ENCODE results near the gene CBX4.
"Not testable (repeated sequence)": the region's sequence is repeated elsewhere in the genome, so short reads cannot be mapped to it uniquely, and the experiment has no call there.

The CBX4 gene

GRCh38 chr17:79859676-79860615, 20.7 kb upstream of the CBX4 start:
- no peak for DNase-seq (ENCODE audit: low spot score)

GRCh38 chr17:79857095-79857494, 17.9 kb upstream of the CBX4 start:
- no peak for DNase-seq (ENCODE audit: low spot score)

- DNase-seq (ENCODE audit: low spot score), result no peak
Observed at GRCh38 chr17:79855331-79856124, 16.3 kb upstream of the CBX4 start.

- DNase-seq (ENCODE audit: low spot score), result no peak
Observed at GRCh38 chr17:79854080-79855060, 15.1 kb upstream of the CBX4 start.

GRCh38 chr17:79853168-79853567, 13.9 kb upstream of the CBX4 start:
- not testable (repeated sequence) for DNase-seq (ENCODE audit: low spot score)

- DNase-seq (ENCODE audit: low spot score), result no peak
Observed at GRCh38 chr17:79852748-79853147, 13.5 kb upstream of the CBX4 start.

GRCh38 chr17:79851461-79851817, 12.2 kb upstream of the CBX4 start:
- no peak for DNase-seq (ENCODE audit: low spot score)

GRCh38 chr17:79850571-79851460, 11.6 kb upstream of the CBX4 start:
- DNase-seq (ENCODE audit: low spot score), result no peak

GRCh38 chr17:79849953-79850352, 10.7 kb upstream of the CBX4 start:
- no peak for DNase-seq (ENCODE audit: low spot score)

GRCh38 chr17:79848370-79848766, 9.1 kb upstream of the CBX4 start:
- no peak for DNase-seq (ENCODE audit: low spot score)

- no peak for DNase-seq (ENCODE audit: low spot score)
Observed at GRCh38 chr17:79847698-79848369, 8.6 kb upstream of the CBX4 start.

- DNase-seq (ENCODE audit: low spot score), result no peak
Observed at GRCh38 chr17:79845601-79845949, 6.3 kb upstream of the CBX4 start.

GRCh38 chr17:79844869-79845600, 5.8 kb upstream of the CBX4 start:
- DNase-seq (ENCODE audit: low spot score), result no peak

- no peak for DNase-seq (ENCODE audit: low spot score)
Observed at GRCh38 chr17:79843816-79844800, 4.9 kb upstream of the CBX4 start.

- no peak for DNase-seq (ENCODE audit: low spot score)
Observed at GRCh38 chr17:79843474-79843815, 4.2 kb upstream of the CBX4 start.

- no peak for DNase-seq (ENCODE audit: low spot score)
Observed at GRCh38 chr17:79842656-79843473, 3.6 kb upstream of the CBX4 start.

- DNase-seq (ENCODE audit: low spot score), result no peak
Observed at GRCh38 chr17:79842136-79842655, 3.0 kb upstream of the CBX4 start.
